ENCODE measurements around the gene ROCK2. TPM values are rescaled to one million over a fixed set of nuclear protein-coding genes. Genes with fewer than 3 reads are reported as not detected.

The ROCK2 gene
- total RNA-seq, 1 experiment from 2014 or later = 64.4 TPM

DNA sequence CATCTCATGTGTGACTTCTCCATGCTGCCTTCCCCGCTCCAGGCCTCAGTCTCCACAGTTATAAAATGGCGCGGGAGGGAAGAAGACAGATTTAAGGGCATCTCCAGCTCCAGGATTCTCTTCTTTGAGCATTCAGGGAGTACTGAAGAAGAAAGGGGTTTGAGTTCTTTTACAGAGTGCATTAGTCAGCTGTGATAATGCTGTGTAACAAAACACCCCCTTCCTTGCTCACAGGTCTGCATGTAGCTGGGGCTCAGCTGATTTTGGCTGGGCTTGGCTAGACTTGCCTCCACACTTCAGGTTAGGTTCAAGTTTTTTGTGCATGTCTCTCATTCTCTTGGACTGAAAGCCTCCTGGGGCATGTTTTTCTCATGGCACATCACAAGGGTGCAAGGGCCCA lies 197.2 kb downstream of the ROCK2 start:
- POLR2A ChIA-PET = no interaction called here
- no peak for DNase-seq
- Mint-ChIP-seq H3K27ac (ENCODE audit: unreplicated experiment) (no peak overlapping the region), H3K36me3 (ENCODE audit: insufficient read depth, unreplicated experiment) (no peaks in the 10 kb centered on the region), H3K4me3 (ENCODE audit: unreplicated experiment) (no peak overlapping the region), H3K9me3 (ENCODE audit: unreplicated experiment) (no peaks in the 10 kb centered on the region), H3K27me3 (ENCODE audit: insufficient read depth, unreplicated experiment) (peaks cover 6% of the 10 kb centered on the region), H3K4me1 (ENCODE audit: low read depth, unreplicated experiment) (no peaks in the 10 kb centered on the region)
- no TSS peak for BruUV-seq (replicated peaks)
- intact Hi-C loops (cut with micrococcal nuclease; ENCODE audit: unreplicated experiment) = no loop called here
- CTCF ChIA-PET = no interaction called here
- Histone ChIP-seq H3K27me3 (replicated peaks; ENCODE audit: control insufficient read depth, insufficient read depth, low read length) (no peaks in the 10 kb centered on the region), H3K4me1 (no peaks in the 10 kb centered on the region), H3K9me3 (no peaks in the 10 kb centered on the region), H3K4me3 (ENCODE audit: low read depth, low read length) (no peak overlapping the region), H3K36me3 (ENCODE audit: control insufficient read depth, insufficient read depth, low read length) (no peaks in the 10 kb centered on the region)
- TF ChIP-seq, protein P1, sequence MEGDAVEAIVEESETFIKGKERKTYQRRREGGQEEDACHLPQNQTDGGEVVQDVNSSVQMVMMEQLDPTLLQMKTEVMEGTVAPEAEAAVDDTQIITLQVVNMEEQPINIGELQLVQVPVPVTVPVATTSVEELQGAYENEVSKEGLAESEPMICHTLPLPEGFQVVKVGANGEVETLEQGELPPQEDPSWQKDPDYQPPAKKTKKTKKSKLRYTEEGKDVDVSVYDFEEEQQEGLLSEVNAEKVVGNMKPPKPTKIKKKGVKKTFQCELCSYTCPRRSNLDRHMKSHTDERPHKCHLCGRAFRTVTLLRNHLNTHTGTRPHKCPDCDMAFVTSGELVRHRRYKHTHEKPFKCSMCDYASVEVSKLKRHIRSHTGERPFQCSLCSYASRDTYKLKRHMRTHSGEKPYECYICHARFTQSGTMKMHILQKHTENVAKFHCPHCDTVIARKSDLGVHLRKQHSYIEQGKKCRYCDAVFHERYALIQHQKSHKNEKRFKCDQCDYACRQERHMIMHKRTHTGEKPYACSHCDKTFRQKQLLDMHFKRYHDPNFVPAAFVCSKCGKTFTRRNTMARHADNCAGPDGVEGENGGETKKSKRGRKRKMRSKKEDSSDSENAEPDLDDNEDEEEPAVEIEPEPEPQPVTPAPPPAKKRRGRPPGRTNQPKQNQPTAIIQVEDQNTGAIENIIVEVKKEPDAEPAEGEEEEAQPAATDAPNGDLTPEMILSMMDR (IDR thresholded peaks at IDR 0.05; ENCODE audit: insufficient read depth in 1 of 2, low read depth in 1 of 2, low read length in 1 of 2, severe bottlenecking in 1 of 2, unreplicated experiment in 1 of 2) = no peak

DNA sequence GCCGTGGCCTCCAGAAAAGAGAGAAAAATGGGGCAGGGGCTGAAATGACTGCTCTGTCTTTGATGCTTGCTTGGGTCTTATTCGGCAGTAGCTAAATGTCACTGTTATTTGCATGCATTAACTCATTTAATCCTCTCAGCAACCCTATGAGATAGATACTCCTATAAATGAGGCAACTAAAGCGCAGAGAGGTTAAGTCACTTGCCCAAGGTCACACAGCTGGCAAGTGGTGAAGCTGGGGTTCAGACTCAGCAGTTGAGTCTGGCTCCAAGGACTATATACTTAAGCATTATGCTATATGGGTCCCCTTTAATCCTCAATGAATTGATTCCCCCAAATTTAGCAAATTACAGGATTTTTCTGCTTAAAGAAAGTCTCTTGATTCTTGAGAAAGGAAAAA lies 198.4 kb downstream of the ROCK2 start:
- H3K4me3 ChIP-seq (ENCODE audit: low read depth, low read length) = no peak overlapping the region
- H3K36me3 ChIP-seq (ENCODE audit: control insufficient read depth, insufficient read depth, low read length) = no peaks in the 10 kb centered on the region
- CTCF ChIA-PET = interaction anchor here (0.6 kb wide), 1 partner anchor 12 kb away, joined by 5 read pairs; no protein-coding TSS in a partner anchor
- H3K27me3 Mint-ChIP-seq (ENCODE audit: insufficient read depth, unreplicated experiment) = peaks cover 6% of the 10 kb centered on the region
- no peak for DNase-seq
- BruUV-seq (replicated peaks) = no TSS peak
- H3K9me3 Mint-ChIP-seq (ENCODE audit: unreplicated experiment) = no peaks in the 10 kb centered on the region
- intact Hi-C loops (cut with micrococcal nuclease; ENCODE audit: unreplicated experiment) = no loop called here
- TF ChIP-seq, protein P1 (IDR thresholded peaks at IDR 0.05; ENCODE audit: insufficient read depth in 1 of 2, low read depth in 1 of 2, low read length in 1 of 2, severe bottlenecking in 1 of 2, unreplicated experiment in 1 of 2) = no peak
- no peak overlapping the region for H3K27ac Mint-ChIP-seq (ENCODE audit: unreplicated experiment)
- no peaks in the 10 kb centered on the region for H3K27me3 ChIP-seq (replicated peaks; ENCODE audit: control insufficient read depth, insufficient read depth, low read length)
- no peaks in the 10 kb centered on the region for H3K9me3 ChIP-seq
- H3K4me1 Mint-ChIP-seq (ENCODE audit: low read depth, unreplicated experiment) = no peaks in the 10 kb centered on the region
- H3K4me1 ChIP-seq = no peaks in the 10 kb centered on the region
- no peaks in the 10 kb centered on the region for H3K36me3 Mint-ChIP-seq (ENCODE audit: insufficient read depth, unreplicated experiment)
- POLR2A ChIA-PET = no interaction called here
- no peak overlapping the region for H3K4me3 Mint-ChIP-seq (ENCODE audit: unreplicated experiment)

DNA sequence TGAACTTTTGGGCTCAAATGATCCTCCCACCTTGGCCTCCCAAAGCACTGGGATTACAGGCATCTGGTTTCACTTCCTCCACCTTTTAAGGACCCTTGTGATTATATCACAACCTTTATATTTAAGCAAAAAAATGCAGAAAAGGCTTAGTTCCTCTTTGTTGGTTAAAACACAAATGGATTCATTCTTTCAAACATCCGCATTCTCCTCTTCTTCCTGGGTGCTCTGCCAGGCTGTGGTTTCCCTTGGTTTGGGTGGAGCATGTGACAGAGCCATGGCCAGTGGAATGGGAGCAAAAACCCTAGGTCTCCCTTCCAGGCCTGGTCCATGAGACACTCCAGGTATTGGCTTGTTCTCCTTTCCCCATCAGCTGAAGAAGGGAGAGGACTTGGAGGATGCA lies 199.1 kb downstream of the ROCK2 start:
- POLR2A ChIA-PET = no interaction called here
- H3K36me3 Mint-ChIP-seq (ENCODE audit: insufficient read depth, unreplicated experiment) = no peaks in the 10 kb centered on the region
- peaks cover 6% of the 10 kb centered on the region for H3K27me3 Mint-ChIP-seq (ENCODE audit: insufficient read depth, unreplicated experiment)
- H3K9me3 Mint-ChIP-seq (ENCODE audit: unreplicated experiment) = no peaks in the 10 kb centered on the region
- DNase-seq = no peak
- no peaks in the 10 kb centered on the region for H3K9me3 ChIP-seq
- H3K4me3 ChIP-seq (ENCODE audit: low read depth, low read length) = no peak overlapping the region
- no peak overlapping the region for H3K4me3 Mint-ChIP-seq (ENCODE audit: unreplicated experiment)
- H3K27me3 ChIP-seq (replicated peaks; ENCODE audit: control insufficient read depth, insufficient read depth, low read length) = no peaks in the 10 kb centered on the region
- no peak overlapping the region for H3K27ac Mint-ChIP-seq (ENCODE audit: unreplicated experiment)
- H3K4me1 Mint-ChIP-seq (ENCODE audit: low read depth, unreplicated experiment) = no peaks in the 10 kb centered on the region
- H3K36me3 ChIP-seq (ENCODE audit: control insufficient read depth, insufficient read depth, low read length) = no peaks in the 10 kb centered on the region
- no TSS peak for BruUV-seq (replicated peaks)
- CTCF ChIA-PET = interaction anchor here (0.6 to 1.7 kb wide), 2 partner anchors 12 to 13 kb away, joined by 5 to 6 read pairs; a partner anchor contains a TSS
- intact Hi-C loops (cut with micrococcal nuclease; ENCODE audit: unreplicated experiment) = no loop called here
- H3K4me1 ChIP-seq = no peaks in the 10 kb centered on the region
- TF ChIP-seq, protein P1 (IDR thresholded peaks at IDR 0.05; ENCODE audit: insufficient read depth in 1 of 2, low read depth in 1 of 2, low read length in 1 of 2, severe bottlenecking in 1 of 2, unreplicated experiment in 1 of 2) = no peak
